Measurements from ENCODE around the gene CYFIP2.

Gene CYFIP2

GRCh38 chr5:157308836-157309465 lies 43.0 kb downstream of the CYFIP2 start:
- FAIRE-seq, result peak; percentile 66

DNA sequence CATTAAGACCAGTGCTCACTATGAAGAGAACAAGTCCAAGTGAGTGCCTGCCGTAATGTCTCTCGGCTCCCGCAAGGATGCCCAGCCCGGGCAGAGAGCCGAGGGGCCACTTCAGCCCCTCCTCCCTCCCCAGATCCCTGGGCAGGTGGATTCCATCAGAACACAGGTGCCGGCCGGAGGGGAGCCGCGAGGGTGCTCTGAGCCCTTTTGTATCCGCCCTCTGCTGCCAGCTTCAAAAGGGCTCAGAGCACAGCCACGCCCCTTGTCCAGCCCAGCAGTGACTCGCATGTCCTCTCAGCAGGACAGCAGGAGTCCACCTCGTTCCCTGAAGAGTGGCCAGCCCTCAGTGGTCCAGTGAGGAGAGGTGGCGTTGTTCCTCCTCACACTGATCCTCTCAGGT lies 43.9 kb downstream of the CYFIP2 start:
- no peak for FAIRE-seq
- no peak for DNase-seq (ENCODE audit: extremely low spot score, insufficient read length, low read depth)

More at GRCh38 chr5:157308836-157309465, 43.0 kb downstream of the CYFIP2 start:
- DNase-seq (ENCODE audit: extremely low spot score, insufficient read length, low read depth), result no peak

DNA sequence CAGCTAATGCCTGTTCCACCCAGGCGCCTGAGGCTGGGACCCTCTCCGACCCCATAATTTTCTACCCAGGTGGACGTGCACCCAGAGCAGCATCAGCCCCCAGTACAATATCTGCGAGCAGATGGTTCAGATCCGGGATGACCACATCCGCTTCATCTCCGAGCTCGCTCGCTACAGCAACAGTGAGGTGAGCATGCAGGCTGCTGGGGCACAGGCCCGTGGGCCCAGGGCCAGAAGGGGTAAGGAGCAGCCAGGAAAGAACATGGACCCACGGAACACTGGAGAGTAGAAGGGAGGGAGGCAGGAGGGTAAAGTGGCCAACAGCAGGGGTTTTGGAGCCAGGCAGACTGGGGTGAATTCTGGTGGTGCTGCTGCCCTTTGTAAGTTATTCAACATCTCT lies 45.7 kb downstream of the CYFIP2 start:
- DNase-seq (ENCODE audit: extremely low spot score, insufficient read length, low read depth) (no peak), FAIRE-seq (no peak)

DNA sequence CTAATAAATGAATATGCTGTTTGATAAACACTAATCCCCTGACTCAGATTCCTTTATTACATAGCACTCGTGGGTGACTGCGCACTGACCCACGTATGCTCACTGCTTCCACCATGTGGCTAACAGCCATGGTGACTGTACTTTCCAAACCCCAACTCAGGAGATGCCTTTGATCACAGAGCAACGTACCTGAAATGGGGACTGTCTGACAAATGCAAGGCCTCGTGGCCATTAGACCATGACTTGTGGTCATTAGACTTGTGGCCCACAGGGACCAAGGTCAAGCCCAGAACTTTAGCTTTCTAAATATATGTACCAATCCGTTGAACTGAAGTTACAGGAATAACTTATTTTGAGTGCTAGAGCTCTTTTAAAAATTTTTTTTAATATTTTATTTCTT lies 46.6 kb downstream of the CYFIP2 start:
- DNase-seq (ENCODE audit: extremely low spot score, insufficient read length, low read depth) (peak; percentile 65), FAIRE-seq (peak; percentile 86)

DNA sequence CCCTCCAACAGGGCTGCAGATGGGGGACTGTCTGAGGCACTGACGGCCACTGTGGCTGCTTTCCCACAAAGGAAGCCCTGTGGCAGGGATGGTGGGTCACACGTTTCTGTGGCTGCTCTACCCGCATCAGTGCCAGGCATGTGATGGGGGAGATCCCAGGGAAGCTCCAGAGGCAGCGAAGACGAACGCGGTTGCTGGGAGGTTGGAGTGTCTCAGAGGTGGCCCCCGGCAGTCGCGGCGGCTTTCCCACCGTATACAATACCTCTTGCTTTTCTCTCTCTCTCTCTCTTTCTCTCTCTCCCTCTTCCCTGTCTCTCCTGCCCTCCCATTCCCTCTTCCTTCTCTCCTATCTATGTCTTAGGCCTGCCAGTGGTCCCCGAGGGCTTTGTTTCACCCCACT lies 56.7 kb downstream of the CYFIP2 start:
- FAIRE-seq, result no peak

GRCh38 chr5:157323107-157323706 lies 57.3 kb downstream of the CYFIP2 start:
- DNase-seq (ENCODE audit: extremely low spot score, insufficient read length, low read depth) (no peak), FAIRE-seq (no peak)

More for the DNA sequence above, 56.7 kb downstream of the CYFIP2 start:
- no peak for DNase-seq (ENCODE audit: extremely low spot score, insufficient read length, low read depth)

- DNase-seq (ENCODE audit: extremely low spot score, insufficient read length, low read depth), result no peak
- peak; percentile 42 for FAIRE-seq
Observed at GRCh38 chr5:157324237-157324636, 58.3 kb downstream of the CYFIP2 start.

GRCh38 chr5:157326440-157327005 lies 60.6 kb downstream of the CYFIP2 start:
- DNase-seq (ENCODE audit: extremely low spot score, insufficient read length, low read depth) (no peak), FAIRE-seq (no peak)

DNA sequence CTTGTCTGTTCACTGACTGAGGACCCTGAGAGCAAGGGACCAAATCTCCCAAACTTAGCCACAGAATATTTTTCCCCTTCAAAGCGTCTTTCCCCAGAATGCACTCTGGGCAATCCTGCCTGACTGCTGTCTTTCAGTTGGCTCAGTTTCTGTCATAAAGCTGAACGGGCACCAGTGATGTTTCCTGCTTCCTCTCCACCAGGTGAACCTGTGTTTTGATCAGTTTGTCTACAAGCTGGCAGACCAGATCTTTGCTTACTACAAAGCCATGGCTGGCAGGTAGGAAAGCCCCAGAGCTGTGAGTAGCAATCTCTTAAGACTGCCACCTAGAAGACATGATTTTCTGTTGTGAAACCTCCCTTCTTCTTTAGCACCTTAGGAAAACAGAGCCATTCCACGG lies 61.8 kb downstream of the CYFIP2 start:
- no peak for FAIRE-seq
- no peak for DNase-seq (ENCODE audit: extremely low spot score, insufficient read length, low read depth)

GRCh38 chr5:157328277-157328912 lies 62.5 kb downstream of the CYFIP2 start:
- DNase-seq (ENCODE audit: extremely low spot score, insufficient read length, low read depth) (peak; percentile 43), FAIRE-seq (peak; percentile 92)

- no peak for DNase-seq (ENCODE audit: extremely low spot score, insufficient read length, low read depth)
- FAIRE-seq, result no peak
Observed at GRCh38 chr5:157331807-157332206, 65.9 kb downstream of the CYFIP2 start.

DNA sequence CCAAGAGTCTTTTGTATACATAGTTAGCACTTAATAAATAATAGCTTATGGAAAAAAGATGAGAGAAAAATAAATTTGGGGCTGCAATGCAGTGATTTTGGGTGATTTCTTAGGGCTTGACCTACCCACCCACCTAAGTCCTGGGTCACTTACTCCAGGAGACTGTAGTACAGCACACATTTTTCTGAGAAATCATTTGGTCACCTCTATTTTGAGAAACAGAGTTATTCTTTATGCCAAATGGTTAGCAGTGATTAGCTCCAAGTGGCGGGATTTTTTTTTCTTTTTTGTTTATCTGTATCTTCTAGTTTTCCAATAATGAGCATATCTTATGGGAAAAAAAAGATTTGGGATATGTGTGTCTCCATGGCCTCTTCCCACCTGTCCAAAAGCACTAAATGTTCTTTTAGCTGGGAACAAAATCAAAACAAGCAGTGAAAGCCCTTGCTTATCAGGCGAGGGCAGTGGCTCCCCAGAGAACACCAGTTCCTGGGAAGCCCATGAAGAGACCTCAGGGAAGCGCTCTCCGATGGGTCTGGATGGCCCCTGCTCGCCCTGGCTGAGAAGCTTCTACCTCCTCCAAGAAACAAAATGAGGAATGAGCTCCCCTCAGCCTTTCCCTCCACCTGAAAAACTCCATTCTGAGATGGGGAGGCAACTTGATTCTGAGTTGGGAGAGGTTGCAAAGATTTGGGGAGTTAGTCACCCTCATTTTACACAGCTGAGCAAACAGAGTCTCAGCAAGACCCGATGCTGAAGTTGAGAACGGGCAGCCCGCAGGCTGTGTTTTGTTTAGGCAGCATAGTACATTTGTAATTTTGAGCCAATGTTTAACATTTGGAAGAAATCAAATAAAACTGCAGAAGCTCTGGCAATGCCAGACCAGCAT lies 69.9 kb downstream of the CYFIP2 start:
- DNase-seq (ENCODE audit: extremely low spot score, insufficient read length, low read depth) (no peak), FAIRE-seq (no peak)

DNA sequence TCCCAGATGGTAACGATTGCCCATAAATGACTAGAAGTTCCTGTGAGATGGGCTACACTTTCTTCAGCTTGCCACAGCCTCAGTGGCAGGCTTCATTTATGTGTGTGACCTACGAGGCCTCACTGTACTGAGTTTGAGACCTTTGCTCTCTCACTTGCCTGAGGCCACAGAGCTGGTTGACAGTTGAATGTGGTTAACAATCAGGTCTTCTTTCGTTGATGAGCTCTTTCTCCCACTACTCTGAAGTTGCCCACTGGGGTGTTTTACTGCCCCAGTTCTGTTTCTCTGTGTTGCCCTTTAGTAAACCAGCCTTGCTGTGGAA lies 70.5 kb downstream of the CYFIP2 start:
- FAIRE-seq (no peak), DNase-seq (ENCODE audit: extremely low spot score, insufficient read length, low read depth) (no peak)

GRCh38 chr5:157339409-157339808 lies 73.5 kb downstream of the CYFIP2 start:
- FAIRE-seq (no peak), DNase-seq (ENCODE audit: extremely low spot score, insufficient read length, low read depth) (no peak)

DNA sequence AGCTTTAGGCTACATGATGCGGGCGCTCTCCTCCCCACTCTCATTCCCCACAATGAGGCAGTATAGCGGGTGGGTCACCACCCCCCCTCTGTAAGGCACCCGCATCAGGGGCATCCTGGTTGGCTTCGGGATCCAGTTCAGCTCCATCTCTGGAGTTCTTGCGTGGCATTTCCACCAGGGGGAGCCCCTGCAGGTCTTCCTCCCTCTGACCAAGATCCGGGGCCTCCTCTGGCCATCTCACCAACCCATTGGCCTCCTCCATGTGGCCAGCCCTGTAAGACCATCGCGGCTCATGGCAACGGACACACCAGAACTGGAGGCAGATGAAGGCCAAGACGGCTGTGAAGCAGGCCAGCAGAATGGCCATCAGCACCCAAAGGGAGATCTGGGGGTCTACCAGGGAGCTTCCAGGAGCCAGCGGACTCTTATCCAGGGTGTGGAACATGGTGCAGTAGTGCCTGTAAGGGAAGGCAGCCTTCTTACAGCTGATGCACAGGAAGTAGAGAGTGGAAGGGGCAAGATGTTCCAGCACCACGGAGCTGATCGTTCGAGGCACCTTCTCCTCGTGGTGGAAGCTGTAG lies 77.0 kb downstream of the CYFIP2 start:
- peak; percentile 11 for DNase-seq (ENCODE audit: extremely low spot score, insufficient read length, low read depth)
- FAIRE-seq, result no peak

DNA sequence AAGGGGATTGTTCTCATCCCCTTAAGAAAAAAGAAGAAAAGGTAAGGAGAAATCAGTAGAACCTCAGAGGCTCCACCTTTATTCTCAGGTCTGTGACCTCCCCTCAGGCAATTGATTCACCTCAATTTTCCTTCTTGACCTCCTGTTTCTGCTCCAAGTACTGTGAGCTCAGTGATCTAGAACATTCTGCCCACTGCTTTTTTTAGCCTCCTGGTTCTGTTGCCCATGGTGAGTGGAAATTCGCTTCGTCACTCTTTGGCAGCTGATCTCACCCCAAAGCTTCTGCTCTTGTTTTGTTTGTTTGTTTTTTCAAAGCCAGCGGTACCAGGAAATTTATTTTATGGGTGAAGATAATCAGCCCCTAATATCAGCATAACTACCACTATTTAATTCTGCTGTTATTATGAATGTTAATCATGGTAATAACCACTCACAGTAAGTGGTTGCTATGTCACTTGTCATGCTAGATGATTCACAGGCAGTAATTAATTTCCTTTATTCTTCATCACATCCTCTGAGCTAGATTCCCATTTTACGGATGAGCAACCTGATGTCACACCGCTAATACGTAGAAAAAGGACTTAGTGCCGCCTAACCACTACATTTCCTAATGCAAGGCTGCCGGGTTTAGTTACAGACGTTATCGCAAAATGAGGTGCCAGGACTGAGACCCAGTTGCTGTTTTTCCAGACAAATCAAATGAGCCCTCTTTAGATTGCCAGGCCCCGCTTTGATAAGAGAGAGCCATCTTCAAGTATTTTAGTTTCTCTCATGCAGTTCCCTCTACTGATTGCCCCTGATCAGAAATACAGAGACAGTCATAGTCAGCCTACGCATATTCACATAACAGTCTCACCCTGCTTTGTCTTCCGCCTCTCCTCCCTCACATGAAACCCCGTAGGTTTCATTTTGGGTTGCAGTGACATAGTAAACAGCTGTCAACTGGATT lies 78.2 kb downstream of the CYFIP2 start:
- FAIRE-seq (no peak), DNase-seq (ENCODE audit: extremely low spot score, insufficient read length, low read depth) (no peak)

DNA sequence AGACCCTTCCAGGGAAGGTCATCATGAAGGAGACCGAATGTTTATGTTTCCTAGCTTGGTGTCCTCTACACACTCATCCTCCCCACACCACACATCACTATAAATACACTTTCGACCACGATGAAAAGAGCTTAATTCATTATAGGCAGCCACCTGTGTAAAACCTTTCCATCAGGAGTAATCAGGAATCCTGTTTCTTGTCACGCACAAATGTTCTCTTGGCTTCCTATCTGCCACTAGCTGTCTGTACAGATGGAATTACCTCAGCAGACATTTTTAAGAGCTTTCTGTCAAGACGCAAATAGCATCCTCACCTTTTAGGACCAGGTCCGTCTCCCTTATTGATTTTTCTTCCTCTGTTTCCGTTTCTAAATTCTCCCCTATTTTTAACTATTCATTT lies 79.1 kb downstream of the CYFIP2 start:
- FAIRE-seq (no peak), DNase-seq (ENCODE audit: extremely low spot score, insufficient read length, low read depth) (no peak)

DNA sequence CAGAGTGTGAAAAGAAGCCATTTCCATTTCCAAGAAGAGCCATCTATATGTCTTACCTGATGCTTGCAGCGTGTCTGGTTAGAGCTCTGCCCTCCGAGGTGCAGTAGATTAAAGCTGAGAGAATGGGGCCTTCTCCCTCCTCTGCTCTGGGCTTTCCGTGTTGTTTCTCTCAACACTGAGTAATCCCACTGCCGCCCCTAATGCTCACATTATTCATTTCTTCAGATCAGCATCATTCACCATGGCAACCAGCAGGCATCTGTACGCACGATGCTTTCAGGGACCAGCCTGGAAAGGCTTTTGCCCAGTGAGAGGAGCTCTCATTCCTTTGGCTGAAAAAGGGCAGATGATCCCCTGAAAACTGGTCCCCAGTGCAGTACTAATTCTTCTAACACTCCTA lies 79.6 kb downstream of the CYFIP2 start:
- no peak for DNase-seq (ENCODE audit: extremely low spot score, insufficient read length, low read depth)
- no peak for FAIRE-seq
